Subcutaneous adipose tissue (tissue), 4 donors: ENCODE measurements around the gene SLC8A2. TPM values are rescaled to one million over a fixed set of nuclear protein-coding genes. Genes with fewer than 3 reads are reported as not detected.

Experiments used
- CTCF ChIP-seq: fragments of 450-650 bp; IDR thresholded peaks from one replicate; pipeline ENCODE4 v1.5.1; 2016; ENCODE audit warnings: low read depth, mild to moderate bottlenecking, control low read depth, antibody characterized with exemption, moderate library complexity
- total RNA-seq, 4 donors: library from RNA; depleted of rRNA; stranded (reverse); fragments of >200 nt; gene quantifications; one replicate each; pipeline ENCODE4 v1.1.0, GENCODE V29; 2016

Gene SLC8A2
- total RNA-seq, 4 donors from 2014 or later = 0.17 to 4.3 (median 0.22) TPM; not detected in 1

- no peak for TF ChIP-seq CTCF
These were observed 48.4 kb downstream of the SLC8A2 start for GRCh38 chr19:47423203-47423882.

GRCh38 chr19:47422417-47423163, 49.1 kb downstream of the SLC8A2 start:
- TF ChIP-seq CTCF = no peak

GRCh38 chr19:47421844-47422395, 49.8 kb downstream of the SLC8A2 start:
- no peak for TF ChIP-seq CTCF

- TF ChIP-seq CTCF = no peak
These were observed 50.4 kb downstream of the SLC8A2 start for GRCh38 chr19:47421244-47421786.

GRCh38 chr19:47419789-47420188, 51.9 kb downstream of the SLC8A2 start:
- TF ChIP-seq CTCF = no peak

- no peak for TF ChIP-seq CTCF
These were observed 52.5 kb downstream of the SLC8A2 start, which contains the start of gene MEIS3 for GRCh38 chr19:47419030-47419783. Gene MEIS3 (minus strand): TSS chr19:47419527. CDS start chr19:47419081, 446 bp downstream.
